Parathyroid adenoma (tissue), 2 donors: Measurements from ENCODE around the gene MYPOP.
A peak's percentile ranks its signal among the peaks of the same experiment; 100 is the strongest.

Experiments used
- H2AFZ ChIP-seq: fragments of 300-600 bp; sonication (generic); one replicate; pipeline ENCODE4 v1.7.0; 2017; ENCODE audit warnings: antibody characterized with exemption, mild to moderate bottlenecking
- H3K27ac ChIP-seq: fragments of 300-600 bp; sonication (generic); one replicate; pipeline ENCODE4 v1.7.0; 2017
- H3K27me3 ChIP-seq: fragments of 300-600 bp; sonication (generic); one replicate; pipeline ENCODE4 v1.7.0; 2017; ENCODE audit warnings: low read length; ENCODE audit not compliant: control insufficient read depth, insufficient read depth
- H3K36me3 ChIP-seq: fragments of 300-600 bp; sonication (generic); one replicate; pipeline ENCODE4 v1.7.0; 2017; ENCODE audit warnings: low read length; ENCODE audit not compliant: control insufficient read depth, insufficient read depth
- H3K4me1 ChIP-seq: fragments of 300-600 bp; sonication (generic); one replicate; pipeline ENCODE4 v1.7.0; 2017; ENCODE audit warnings: control low read depth
- H3K4me2 ChIP-seq: fragments of 300-600 bp; sonication (generic); one replicate; pipeline ENCODE4 v1.7.0; 2017; ENCODE audit warnings: low read length
- H3K4me3 ChIP-seq: fragments of 300-600 bp; sonication (generic); one replicate; pipeline ENCODE4 v1.7.0; 2017; ENCODE audit warnings: low read depth, low read length
- H3K79me2 ChIP-seq: fragments of 300-600 bp; sonication (generic); one replicate; pipeline ENCODE4 v1.7.0; 2017; ENCODE audit warnings: control low read depth
- H3K9ac ChIP-seq: fragments of 300-600 bp; sonication (generic); one replicate; pipeline ENCODE4 v1.7.0; 2017; ENCODE audit warnings: mild to moderate bottlenecking
- H3K9me3 ChIP-seq: fragments of 300-600 bp; sonication (generic); one replicate; pipeline ENCODE4 v1.7.0; 2017; ENCODE audit warnings: low read length; ENCODE audit not compliant: control insufficient read depth
- TF ChIP-seq, protein P1 (sequence below): fragments of 300-600 bp; sonication (generic); IDR thresholded peaks from one replicate; pipeline ENCODE4 v1.7.0; 2017; ENCODE audit warnings: antibody characterized with exemption, mild to moderate bottlenecking
- donor health status: primary hyperparathyroidism.

Gene MYPOP

DNA sequence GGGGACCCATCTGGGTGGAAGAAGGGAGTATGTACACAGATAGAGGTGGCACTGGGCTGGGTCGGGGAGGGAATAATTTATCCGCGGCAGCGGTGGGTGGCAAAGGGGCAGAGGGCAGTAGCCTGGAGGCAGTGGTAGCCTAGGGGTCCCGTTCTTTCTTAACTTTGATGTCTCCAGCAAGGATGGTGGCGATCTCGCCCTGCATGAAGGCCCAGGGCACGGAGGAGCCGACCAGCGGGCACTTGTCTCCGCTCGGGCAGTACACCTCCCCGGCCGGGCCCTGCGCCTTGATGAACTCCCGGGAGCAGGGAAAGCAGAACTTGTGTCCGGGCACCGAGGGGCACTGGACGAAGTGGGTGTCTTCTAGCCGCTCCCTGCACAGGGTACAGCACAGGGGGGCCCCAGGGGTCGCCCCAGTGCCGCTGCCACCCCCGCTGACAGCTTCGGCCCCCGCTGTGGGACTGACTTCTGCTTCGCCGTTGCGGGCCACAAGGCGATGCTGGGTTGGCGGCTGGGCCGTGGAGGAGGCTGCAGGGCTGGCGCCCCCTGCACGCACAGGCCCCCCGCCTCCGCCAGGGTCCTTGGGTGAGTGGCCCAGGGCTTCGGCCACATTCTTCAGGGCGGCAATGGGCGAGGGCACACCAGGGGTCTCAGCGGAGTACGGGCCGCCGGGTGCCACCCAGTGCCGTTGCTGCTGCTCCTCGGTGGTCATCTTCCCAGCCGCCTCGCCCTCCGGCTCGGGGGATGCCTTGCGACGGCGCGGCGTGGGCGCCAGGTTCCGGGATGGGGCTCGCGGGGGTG is 18.3 kb downstream of the MYPOP start:
- Histone ChIP-seq H3K79me2 (peaks cover 2% of the 10 kb centered on the region), H3K27me3 (no peaks in the 10 kb centered on the region), H3K4me2 (peak overlapping the region; percentile 80), H3K4me1 (peaks cover 9% of the 10 kb centered on the region), H3K9me3 (no peaks in the 10 kb centered on the region), H2AFZ (no peak overlapping the region), H3K36me3 (no peaks in the 10 kb centered on the region), H3K4me3 (no peak overlapping the region), H3K9ac (no peak overlapping the region), H3K27ac (no peak overlapping the region)
- TF ChIP-seq, protein P1, sequence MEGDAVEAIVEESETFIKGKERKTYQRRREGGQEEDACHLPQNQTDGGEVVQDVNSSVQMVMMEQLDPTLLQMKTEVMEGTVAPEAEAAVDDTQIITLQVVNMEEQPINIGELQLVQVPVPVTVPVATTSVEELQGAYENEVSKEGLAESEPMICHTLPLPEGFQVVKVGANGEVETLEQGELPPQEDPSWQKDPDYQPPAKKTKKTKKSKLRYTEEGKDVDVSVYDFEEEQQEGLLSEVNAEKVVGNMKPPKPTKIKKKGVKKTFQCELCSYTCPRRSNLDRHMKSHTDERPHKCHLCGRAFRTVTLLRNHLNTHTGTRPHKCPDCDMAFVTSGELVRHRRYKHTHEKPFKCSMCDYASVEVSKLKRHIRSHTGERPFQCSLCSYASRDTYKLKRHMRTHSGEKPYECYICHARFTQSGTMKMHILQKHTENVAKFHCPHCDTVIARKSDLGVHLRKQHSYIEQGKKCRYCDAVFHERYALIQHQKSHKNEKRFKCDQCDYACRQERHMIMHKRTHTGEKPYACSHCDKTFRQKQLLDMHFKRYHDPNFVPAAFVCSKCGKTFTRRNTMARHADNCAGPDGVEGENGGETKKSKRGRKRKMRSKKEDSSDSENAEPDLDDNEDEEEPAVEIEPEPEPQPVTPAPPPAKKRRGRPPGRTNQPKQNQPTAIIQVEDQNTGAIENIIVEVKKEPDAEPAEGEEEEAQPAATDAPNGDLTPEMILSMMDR, result no peak

DNA sequence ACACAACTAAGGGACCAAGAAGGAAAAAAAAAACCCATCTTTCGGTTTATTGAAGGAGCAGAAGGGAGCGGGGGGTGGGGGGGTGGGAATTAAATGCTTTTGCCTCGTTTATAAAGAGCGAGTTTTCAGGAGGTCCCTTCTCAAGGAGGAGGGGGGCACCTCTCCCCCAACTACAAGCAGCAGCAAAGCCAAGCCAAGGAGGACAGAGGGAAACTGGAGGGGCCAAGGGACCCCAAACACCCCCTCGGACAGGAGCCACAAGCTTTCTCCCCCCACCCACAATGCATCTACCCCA is 18.9 kb downstream of the MYPOP start:
- H3K27ac ChIP-seq, result no peak overlapping the region
- H3K27me3 ChIP-seq, result no peaks in the 10 kb centered on the region
- TF ChIP-seq, protein P1, result no peak
- H2AFZ ChIP-seq, result no peak overlapping the region
- no peak overlapping the region for H3K4me3 ChIP-seq
- H3K4me2 ChIP-seq, result no peak overlapping the region
- H3K9me3 ChIP-seq, result no peaks in the 10 kb centered on the region
- peaks cover 9% of the 10 kb centered on the region for H3K4me1 ChIP-seq
- H3K36me3 ChIP-seq, result no peaks in the 10 kb centered on the region
- H3K9ac ChIP-seq, result no peak overlapping the region
- peaks cover 2% of the 10 kb centered on the region for H3K79me2 ChIP-seq

DNA sequence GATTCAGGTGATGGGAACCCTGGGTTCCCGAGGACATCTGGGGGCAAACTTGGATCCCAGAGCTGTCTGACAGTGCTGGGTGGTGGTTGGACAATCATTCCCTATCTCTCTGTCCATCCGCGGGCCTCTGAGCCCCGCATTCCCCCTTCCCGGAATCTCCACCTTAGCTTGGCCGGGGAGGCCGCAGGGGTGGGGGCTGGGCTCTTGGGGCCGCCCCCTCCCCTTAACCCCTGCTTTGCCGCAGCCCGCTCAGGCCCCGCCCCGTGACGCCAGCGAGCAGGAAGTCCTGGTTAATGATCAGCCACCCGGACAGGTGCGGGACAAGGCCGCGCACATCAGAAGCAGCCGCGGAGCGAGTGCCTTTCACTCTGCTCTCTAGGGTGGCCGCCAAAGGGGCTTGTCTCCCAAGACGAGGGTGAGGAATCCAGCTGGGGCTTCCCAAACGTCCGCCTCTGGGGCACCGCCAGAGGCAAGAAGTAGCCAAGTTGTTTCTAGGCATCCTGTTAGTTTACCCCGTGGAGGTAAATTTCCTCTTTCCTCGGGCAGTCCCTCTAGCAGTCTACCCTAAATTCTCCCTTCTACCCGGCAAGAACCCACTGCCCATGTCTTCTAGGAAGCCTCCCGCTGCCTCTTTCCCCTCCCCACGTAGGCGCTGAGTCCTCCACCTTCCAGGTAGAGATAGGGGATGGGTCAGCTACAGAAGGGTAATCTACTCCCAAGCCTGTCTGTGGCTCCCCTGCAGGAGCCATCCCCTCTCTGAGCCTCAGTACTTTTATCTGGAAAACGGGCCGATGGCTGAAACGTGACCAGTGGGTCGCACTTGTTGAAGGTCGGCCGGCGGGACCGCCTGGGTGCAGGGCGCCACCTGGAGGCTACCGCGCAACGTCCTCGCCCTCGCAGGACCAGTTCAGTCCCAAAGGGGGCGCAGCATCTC is 19.5 kb downstream of the MYPOP start:
- H3K27me3 ChIP-seq, result no peaks in the 10 kb centered on the region
- H3K4me1 ChIP-seq, result peaks cover 9% of the 10 kb centered on the region
- H3K36me3 ChIP-seq, result no peaks in the 10 kb centered on the region
- H3K4me2 ChIP-seq, result no peak overlapping the region
- H3K9ac ChIP-seq, result no peak overlapping the region
- H3K79me2 ChIP-seq, result peaks cover 2% of the 10 kb centered on the region
- no peak overlapping the region for H2AFZ ChIP-seq
- TF ChIP-seq, protein P1, result peak; percentile 73
- no peak overlapping the region for H3K27ac ChIP-seq
- H3K4me3 ChIP-seq, result no peak overlapping the region
- no peaks in the 10 kb centered on the region for H3K9me3 ChIP-seq

DNA sequence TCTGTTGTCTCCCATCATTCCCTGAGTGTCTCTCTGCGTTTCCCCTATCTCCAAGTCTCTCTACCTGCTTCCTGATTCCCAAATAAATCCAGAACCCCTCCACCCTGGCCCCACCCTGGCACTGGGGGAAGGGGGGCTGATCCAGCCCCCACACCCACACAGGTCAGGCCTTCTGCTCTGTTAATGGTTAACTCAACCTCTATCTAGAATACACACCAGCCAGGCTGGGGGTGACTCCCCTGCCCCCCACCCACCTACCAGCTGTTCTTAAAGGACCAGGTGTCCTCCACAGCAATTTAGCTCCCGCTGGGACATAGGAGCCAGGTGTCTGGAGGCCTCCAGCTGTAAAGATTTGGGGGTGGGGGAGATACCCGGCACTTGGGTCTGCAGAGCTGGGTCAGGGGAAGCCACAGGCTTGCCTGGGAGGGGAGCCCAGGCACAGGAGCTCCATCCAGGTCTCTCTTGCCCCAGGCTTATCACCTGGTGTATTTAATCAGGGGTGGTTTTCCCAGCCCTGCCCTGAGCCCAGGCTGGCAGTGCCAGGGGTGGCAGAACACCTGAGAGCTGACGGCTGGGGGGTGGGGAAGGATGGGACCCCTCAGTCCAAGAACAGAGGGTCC is 20.4 kb downstream of the MYPOP start:
- TF ChIP-seq, protein P1, result no peak
- H3K4me2 ChIP-seq, result no peak overlapping the region
- no peaks in the 10 kb centered on the region for H3K9me3 ChIP-seq
- no peak overlapping the region for H3K9ac ChIP-seq
- H3K79me2 ChIP-seq, result peaks cover 2% of the 10 kb centered on the region
- H3K4me3 ChIP-seq, result no peak overlapping the region
- H2AFZ ChIP-seq, result no peak overlapping the region
- no peak overlapping the region for H3K27ac ChIP-seq
- no peaks in the 10 kb centered on the region for H3K36me3 ChIP-seq
- H3K4me1 ChIP-seq, result peaks cover 9% of the 10 kb centered on the region
- no peaks in the 10 kb centered on the region for H3K27me3 ChIP-seq
